ENCODE data around the gene ZNF143. TPM values are rescaled to one million over a fixed set of nuclear protein-coding genes. Genes with fewer than 3 reads are reported as not detected.
"Not testable (repeated sequence)": the region's sequence is repeated elsewhere in the genome, so short reads cannot be mapped to it uniquely, and the experiment has no call there.

The ZNF143 gene
- 13.2 TPM for polyA plus RNA-seq (2013)

- H3K9me3 ChIP-seq (ENCODE audit: control extremely low read depth in 1 of 5, control insufficient read depth in 4 of 5, insufficient read depth in 2 of 5, low read depth in 1 of 5, low read length in 4 of 5) = no peaks in the 10 kb centered on the region
- peak within 1 kb of the TSS; percentile 96 to 99 for H3K27ac ChIP-seq (ENCODE audit: insufficient read depth in 1 of 2, low read depth in 1 of 2, low read length in 2 of 2, poor library complexity in 1 of 2, severe bottlenecking in 2 of 2)
- DNase-seq = peak; percentile 100
- H3K4me3 ChIP-seq (ENCODE audit: control insufficient read depth in 1 of 7, extremely low read depth in 1 of 7, insufficient read depth in 4 of 7, low read depth in 2 of 7, low read length in 6 of 7) = peak within 1 kb of the TSS; percentile 86 to 99 (median 97)
- no peaks in the 10 kb centered on the region for H3K36me3 ChIP-seq (ENCODE audit: control insufficient read depth in 4 of 4, insufficient read depth in 4 of 4, low read length in 3 of 4)
- POLR2A ChIA-PET = interaction anchor here (0.5 to 1.5 kb wide), 15 partner anchors 11 to 1376 kb away, joined by 3 to 5 read pairs (median 3); partner anchors contain the start of gene WEE1
- peaks cover 9 to 22% (median 13%) of the 10 kb centered on the region in 4 experiments for H3K4me1 ChIP-seq (ENCODE audit: control extremely low read depth in 1 of 4, control insufficient read depth in 4 of 4, insufficient read depth in 4 of 4, low read length in 3 of 4)
- CTCF ChIA-PET = interaction anchor here (0.7 to 1.3 kb wide), 8 partner anchors 11 to 188 kb away, joined by 3 to 5 read pairs (median 3); no protein-coding TSS in a partner anchor
- H3K27me3 ChIP-seq (replicated peaks in 2 of 5; ENCODE audit: control insufficient read depth in 4 of 5, insufficient read depth in 5 of 5, low read length in 4 of 5) = no peaks in the 10 kb centered on the region
- WGBS (ENCODE audit: insufficient coverage) = 0% methylated on average over 43 of the region's 45 CpGs
These were observed at the start of gene ZNF143 for GRCh38 chr11:9460322-9461062. TSS of gene ZNF143 (plus strand) at chr11:9461012. CDS start at chr11:9471309, 10,297 bp downstream.

GRCh38 chr11:9428706-9429105 lies 32.1 kb upstream of the ZNF143 start:
- DNase-seq = no peak
- Histone ChIP-seq H3K27ac (ENCODE audit: insufficient read depth in 1 of 2, low read depth in 1 of 2, low read length in 2 of 2, poor library complexity in 1 of 2, severe bottlenecking in 2 of 2) (no peak overlapping the region), H3K4me3 (ENCODE audit: control insufficient read depth in 1 of 7, extremely low read depth in 1 of 7, insufficient read depth in 4 of 7, low read depth in 2 of 7, low read length in 6 of 7) (no peak overlapping the region), H3K36me3 (ENCODE audit: control insufficient read depth in 4 of 4, insufficient read depth in 4 of 4, low read length in 3 of 4) (peaks cover 26 to 92% (median 58%) of the 10 kb centered on the region in 4 experiments), H3K9me3 (ENCODE audit: control extremely low read depth in 1 of 5, control insufficient read depth in 4 of 5, insufficient read depth in 2 of 5, low read depth in 1 of 5, low read length in 4 of 5) (no peaks in the 10 kb centered on the region), H3K27me3 (replicated peaks in 2 of 5; ENCODE audit: control insufficient read depth in 4 of 5, insufficient read depth in 5 of 5, low read length in 4 of 5) (no peaks in the 10 kb centered on the region), H3K4me1 (ENCODE audit: control extremely low read depth in 1 of 4, control insufficient read depth in 4 of 4, insufficient read depth in 4 of 4, low read length in 3 of 4) (no peaks in the 10 kb centered on the region)
- POLR2A ChIA-PET = no interaction called here
- WGBS (ENCODE audit: insufficient coverage) = no CpG with 5 or more reads among the region's 1 CpG
- CTCF ChIA-PET = no interaction called here

GRCh38 chr11:9438611-9439010 lies 22.2 kb upstream of the ZNF143 start:
- H3K36me3 ChIP-seq (ENCODE audit: control insufficient read depth in 4 of 4, insufficient read depth in 4 of 4, low read length in 3 of 4) = peaks cover 25 to 84% (median 61%) of the 10 kb centered on the region in 4 experiments
- H3K27me3 ChIP-seq (replicated peaks in 2 of 5; ENCODE audit: control insufficient read depth in 4 of 5, insufficient read depth in 5 of 5, low read length in 4 of 5) = no peaks in the 10 kb centered on the region
- no peaks in the 10 kb centered on the region for H3K9me3 ChIP-seq (ENCODE audit: control extremely low read depth in 1 of 5, control insufficient read depth in 4 of 5, insufficient read depth in 2 of 5, low read depth in 1 of 5, low read length in 4 of 5)
- H3K27ac ChIP-seq (ENCODE audit: insufficient read depth in 1 of 2, low read depth in 1 of 2, low read length in 2 of 2, poor library complexity in 1 of 2, severe bottlenecking in 2 of 2) = no peak overlapping the region
- H3K4me3 ChIP-seq (ENCODE audit: control insufficient read depth in 1 of 7, extremely low read depth in 1 of 7, insufficient read depth in 4 of 7, low read depth in 2 of 7, low read length in 6 of 7) = no peak overlapping the region
- H3K4me1 ChIP-seq (ENCODE audit: control extremely low read depth in 1 of 4, control insufficient read depth in 4 of 4, insufficient read depth in 4 of 4, low read length in 3 of 4) = no peaks in the 10 kb centered on the region
- WGBS (ENCODE audit: insufficient coverage) = 86% methylated on average over 1 of the region's 4 CpGs
- ChIA-PET CTCF (interaction anchor here (1.9 kb wide), 1 partner anchor 68 kb away, joined by 5 read pairs; no protein-coding TSS in a partner anchor), POLR2A (no interaction called here)
- DNase-seq = no peak

GRCh38 chr11:9446230-9446629 lies 14.6 kb upstream of the ZNF143 start:
- WGBS (ENCODE audit: insufficient coverage) = 100% methylated on average over 2 of the region's 4 CpGs
- ChIA-PET CTCF (no interaction called here), POLR2A (no interaction called here)
- Histone ChIP-seq H3K27me3 (replicated peaks in 2 of 5; ENCODE audit: control insufficient read depth in 4 of 5, insufficient read depth in 5 of 5, low read length in 4 of 5) (no peaks in the 10 kb centered on the region), H3K4me1 (ENCODE audit: control extremely low read depth in 1 of 4, control insufficient read depth in 4 of 4, insufficient read depth in 4 of 4, low read length in 3 of 4) (no peaks in the 10 kb centered on the region), H3K36me3 (ENCODE audit: control insufficient read depth in 4 of 4, insufficient read depth in 4 of 4, low read length in 3 of 4) (peaks cover 8 to 43% (median 22%) of the 10 kb centered on the region in 4 experiments), H3K27ac (ENCODE audit: insufficient read depth in 1 of 2, low read depth in 1 of 2, low read length in 2 of 2, poor library complexity in 1 of 2, severe bottlenecking in 2 of 2) (no peak overlapping the region), H3K4me3 (ENCODE audit: control insufficient read depth in 1 of 7, extremely low read depth in 1 of 7, insufficient read depth in 4 of 7, low read depth in 2 of 7, low read length in 6 of 7) (no peak overlapping the region), H3K9me3 (ENCODE audit: control extremely low read depth in 1 of 5, control insufficient read depth in 4 of 5, insufficient read depth in 2 of 5, low read depth in 1 of 5, low read length in 4 of 5) (peaks cover 0 to 1% (median 0%) of the 10 kb centered on the region in 5 experiments)
- no peak for DNase-seq

- ChIA-PET CTCF (interaction anchor here (1.3 to 1.6 kb wide), 2 partner anchors 12 to 50 kb away, joined by 3 to 6 read pairs; no protein-coding TSS in a partner anchor), POLR2A (interaction anchor here (0.6 kb wide), 1 partner anchor 15 kb away, joined by 5 read pairs; no protein-coding TSS in a partner anchor)
- H3K4me3 ChIP-seq (ENCODE audit: control insufficient read depth in 1 of 7, extremely low read depth in 1 of 7, insufficient read depth in 4 of 7, low read depth in 2 of 7, low read length in 6 of 7) = no peak overlapping the region
- H3K9me3 ChIP-seq (ENCODE audit: control extremely low read depth in 1 of 5, control insufficient read depth in 4 of 5, insufficient read depth in 2 of 5, low read depth in 1 of 5, low read length in 4 of 5) = peaks cover 0 to 9% (median 5%) of the 10 kb centered on the region in 5 experiments
- WGBS (ENCODE audit: insufficient coverage) = 98% methylated on average over 8 of the region's 9 CpGs
- DNase-seq = no peak
- no peak overlapping the region for H3K27ac ChIP-seq (ENCODE audit: insufficient read depth in 1 of 2, low read depth in 1 of 2, low read length in 2 of 2, poor library complexity in 1 of 2, severe bottlenecking in 2 of 2)
- peaks cover 3 to 21% (median 9%) of the 10 kb centered on the region in 4 experiments for H3K36me3 ChIP-seq (ENCODE audit: control insufficient read depth in 4 of 4, insufficient read depth in 4 of 4, low read length in 3 of 4)
- H3K4me1 ChIP-seq (ENCODE audit: control extremely low read depth in 1 of 4, control insufficient read depth in 4 of 4, insufficient read depth in 4 of 4, low read length in 3 of 4) = no peaks in the 10 kb centered on the region
- no peaks in the 10 kb centered on the region for H3K27me3 ChIP-seq (replicated peaks in 2 of 5; ENCODE audit: control insufficient read depth in 4 of 5, insufficient read depth in 5 of 5, low read length in 4 of 5)
These were observed 12.0 kb upstream of the ZNF143 start for GRCh38 chr11:9448576-9449352.

GRCh38 chr11:9452023-9452422 lies 8.8 kb upstream of the ZNF143 start:
- H3K27ac ChIP-seq (ENCODE audit: insufficient read depth in 1 of 2, low read depth in 1 of 2, low read length in 2 of 2, poor library complexity in 1 of 2, severe bottlenecking in 2 of 2); H3K36me3 ChIP-seq (ENCODE audit: control insufficient read depth in 4 of 4, insufficient read depth in 4 of 4, low read length in 3 of 4); H3K4me3 ChIP-seq (ENCODE audit: control insufficient read depth in 1 of 7, extremely low read depth in 1 of 7, insufficient read depth in 4 of 7, low read depth in 2 of 7, low read length in 6 of 7); H3K9me3 ChIP-seq (ENCODE audit: control extremely low read depth in 1 of 5, control insufficient read depth in 4 of 5, insufficient read depth in 2 of 5, low read depth in 1 of 5, low read length in 4 of 5); POLR2A ChIA-PET; H3K27me3 ChIP-seq (replicated peaks in 2 of 5; ENCODE audit: control insufficient read depth in 4 of 5, insufficient read depth in 5 of 5, low read length in 4 of 5); H3K4me1 ChIP-seq (ENCODE audit: control extremely low read depth in 1 of 4, control insufficient read depth in 4 of 4, insufficient read depth in 4 of 4, low read length in 3 of 4); CTCF ChIA-PET: not testable (repeated sequence)
- 97% methylated on average over 7 of the region's 7 CpGs for WGBS (ENCODE audit: insufficient coverage)
- peak in 2 of 3 donors; percentile 23 to 25 for DNase-seq

Data from common myeloid progenitor, CD34-positive (primary cell).